Hematopoietic multipotent progenitor cell (in vitro differentiated cells): Measurements from ENCODE around the gene EFCAB6. TPM values are rescaled to one million over a fixed set of nuclear protein-coding genes. Genes with fewer than 3 reads are reported as not detected.

Experiments used
- DNase-seq, 3 donors: peaks; one replicate each; pipeline ENCODE4 v3.0.0-alpha.2; 2011 to 2015; ENCODE audit warnings: low read depth in 2 of 3, low spot score in 2 of 3
- total RNA-seq: library from RNA; depleted of rRNA; stranded (reverse); fragments of >200 nt; gene quantifications from one replicate; pipeline ENCODE4 v1.2.3, GENCODE V29; 2012

The EFCAB6 gene
- total RNA-seq, 1 donor: 0.54 TPM

DNA sequence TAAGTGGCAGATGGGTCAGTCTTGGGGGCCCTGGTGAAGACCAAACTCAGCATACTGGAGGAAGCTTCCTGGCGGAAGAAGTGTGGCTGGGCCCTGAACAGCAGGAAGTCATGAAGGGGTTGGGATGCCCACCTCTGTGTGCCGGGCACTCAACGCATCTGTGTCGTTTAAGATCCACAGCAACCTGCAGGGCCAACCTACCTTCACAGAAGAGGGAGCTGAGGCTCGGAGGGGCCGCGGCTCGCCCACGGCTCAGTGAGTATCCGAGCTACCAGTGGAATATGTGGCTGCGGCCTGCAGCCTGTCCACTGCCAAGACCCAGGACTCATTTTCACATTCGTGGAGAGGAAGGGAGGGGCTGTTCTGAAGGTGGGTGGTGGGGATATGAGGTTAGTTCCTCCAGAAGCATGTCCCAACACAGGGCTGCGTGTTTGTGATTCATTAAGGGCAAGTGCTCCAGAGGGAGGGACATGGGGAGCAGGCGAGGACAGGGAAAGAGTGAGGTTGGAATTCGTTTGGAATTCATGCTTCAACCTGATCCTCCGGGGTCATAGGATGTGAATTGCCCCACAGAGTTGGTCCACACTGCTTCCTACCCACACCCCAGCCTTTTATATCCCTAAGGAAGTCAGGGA, 300.7 kb downstream of the EFCAB6 start:
- DNase-seq: no peak

DNA sequence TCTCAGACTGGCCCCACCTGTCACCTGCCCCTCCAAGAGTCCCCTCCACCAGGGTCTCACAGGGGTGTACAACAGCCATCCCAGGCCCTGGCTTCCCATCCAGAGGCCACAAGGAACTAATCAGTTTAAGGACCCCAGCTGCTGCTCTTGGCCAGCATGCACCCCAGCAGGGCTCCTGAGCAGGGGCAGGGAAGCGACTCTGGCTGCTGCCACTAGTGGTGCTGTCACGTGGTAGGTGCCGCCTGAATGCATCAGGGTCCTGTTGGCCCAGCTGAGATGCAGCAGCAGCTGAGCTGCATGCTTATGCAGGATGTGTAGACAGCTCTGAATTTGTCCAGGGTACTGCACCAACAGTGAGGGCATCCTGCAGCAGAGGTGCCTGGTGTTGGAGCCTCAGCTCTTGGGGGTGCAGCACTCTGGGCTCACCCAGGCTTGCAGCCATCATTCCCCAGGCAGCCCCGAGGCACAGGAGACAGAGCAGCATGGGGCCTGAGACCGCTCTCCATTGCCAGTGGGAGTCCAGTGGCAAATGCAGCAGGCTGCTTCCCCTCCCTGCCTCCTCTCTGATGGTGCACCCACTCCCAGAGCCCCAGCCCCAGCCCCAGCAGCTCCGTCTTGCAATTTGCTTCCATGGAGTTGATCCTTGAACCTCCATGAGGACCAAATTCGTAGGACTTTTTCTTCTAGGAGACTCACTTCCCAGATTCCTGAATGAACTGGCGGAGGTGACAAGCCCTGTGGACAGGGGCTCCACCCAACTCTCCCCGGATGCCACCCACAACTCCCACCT, 301.6 kb downstream of the EFCAB6 start:
- DNase-seq: no peak

DNA sequence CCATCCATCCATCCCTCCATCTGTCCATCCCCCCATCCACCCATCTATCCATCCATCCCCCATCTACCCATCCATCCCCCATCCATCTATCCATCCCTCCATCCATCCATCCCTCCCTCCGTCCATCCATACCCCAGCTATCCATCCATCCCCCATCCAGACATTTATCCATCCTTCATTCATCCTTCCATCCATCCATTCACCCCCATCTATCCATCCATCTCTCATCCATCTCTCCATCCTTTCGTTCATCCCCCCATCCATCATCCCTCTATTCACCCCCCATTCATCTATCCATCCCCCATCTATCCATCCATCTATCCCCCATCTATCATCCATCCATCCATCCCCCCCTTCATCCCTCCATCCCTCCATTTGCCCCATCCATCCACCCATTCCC, 302.8 kb downstream of the EFCAB6 start:
- DNase-seq: no peak

DNA sequence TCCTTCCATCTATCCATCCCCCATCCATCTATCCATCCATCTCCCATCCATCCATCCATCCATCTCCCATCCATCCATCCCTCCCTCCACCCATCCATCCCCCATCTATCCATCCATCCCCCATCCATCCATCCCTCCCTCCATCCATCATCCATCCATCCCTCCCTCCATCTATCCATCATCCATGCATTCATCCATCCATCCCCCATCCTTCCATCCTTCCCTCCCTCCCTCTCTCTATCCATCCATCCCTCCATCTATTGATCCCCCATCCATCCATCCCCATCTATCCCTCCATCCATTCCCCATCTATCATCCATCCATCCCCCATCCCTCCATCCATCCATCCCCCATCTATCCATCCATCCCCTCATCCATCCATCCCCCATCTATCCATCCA, 303.6 kb downstream of the EFCAB6 start:
- no peak for DNase-seq

DNA sequence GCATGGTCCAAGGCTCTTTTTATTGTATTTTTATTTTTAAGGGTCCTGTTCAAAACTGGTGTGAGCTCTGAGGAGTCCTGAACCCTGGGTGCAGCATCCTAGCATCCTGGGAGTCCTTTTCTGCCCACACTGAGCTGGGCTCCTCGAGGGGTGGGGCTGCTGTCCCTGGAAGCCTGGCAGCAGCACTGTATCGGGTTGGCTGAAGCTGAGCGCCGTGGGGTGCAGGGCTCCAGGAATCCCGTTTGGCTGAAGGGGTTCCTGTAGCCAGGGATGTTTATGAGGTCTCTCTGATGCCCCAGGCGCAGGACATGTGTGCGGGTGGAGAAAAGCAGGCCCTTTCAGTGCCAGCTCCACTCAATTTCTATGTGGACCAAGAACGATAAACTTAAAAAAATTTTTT, 304.9 kb downstream of the EFCAB6 start:
- DNase-seq: no peak

DNA sequence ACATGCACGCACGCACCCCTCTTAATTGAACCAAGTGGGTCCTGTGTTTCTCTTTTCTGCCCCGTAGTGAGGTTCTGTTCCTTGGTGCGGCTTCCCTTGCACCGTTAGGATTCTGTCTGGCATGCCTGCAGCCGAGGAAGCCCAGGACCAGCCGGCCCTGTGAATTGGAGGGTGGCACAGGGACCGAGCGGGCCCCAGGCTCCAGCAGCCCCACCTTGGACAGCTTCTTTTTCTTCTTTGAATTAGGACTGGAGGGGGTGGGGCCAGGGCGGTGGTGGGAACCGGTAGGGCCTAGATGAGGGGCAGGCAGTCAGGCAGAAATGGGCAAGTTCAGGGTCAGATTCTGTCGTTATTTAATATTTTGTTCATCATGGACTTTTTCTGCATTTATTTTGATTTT, 305.6 kb downstream of the EFCAB6 start:
- no peak for DNase-seq

DNA sequence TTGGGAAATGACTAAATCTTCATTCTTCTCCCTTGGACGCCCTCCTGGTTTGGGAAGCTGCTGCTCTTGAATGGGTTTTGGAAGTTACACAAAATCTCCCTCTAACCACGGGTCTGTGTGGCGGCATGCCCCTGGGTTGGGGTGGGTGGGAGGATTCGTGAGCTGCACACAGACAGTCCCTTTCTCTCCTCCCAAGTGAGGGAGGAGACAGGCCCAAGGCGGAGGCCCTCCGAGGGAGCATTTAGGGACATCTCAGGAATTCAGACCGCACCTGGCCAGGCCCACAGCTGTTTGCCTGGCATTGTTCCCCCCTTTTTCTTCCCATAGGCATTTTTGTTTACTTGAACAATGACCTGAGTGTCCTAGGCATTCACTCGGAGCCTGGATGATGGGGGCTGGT, 306.2 kb downstream of the EFCAB6 start:
- no peak for DNase-seq

DNA sequence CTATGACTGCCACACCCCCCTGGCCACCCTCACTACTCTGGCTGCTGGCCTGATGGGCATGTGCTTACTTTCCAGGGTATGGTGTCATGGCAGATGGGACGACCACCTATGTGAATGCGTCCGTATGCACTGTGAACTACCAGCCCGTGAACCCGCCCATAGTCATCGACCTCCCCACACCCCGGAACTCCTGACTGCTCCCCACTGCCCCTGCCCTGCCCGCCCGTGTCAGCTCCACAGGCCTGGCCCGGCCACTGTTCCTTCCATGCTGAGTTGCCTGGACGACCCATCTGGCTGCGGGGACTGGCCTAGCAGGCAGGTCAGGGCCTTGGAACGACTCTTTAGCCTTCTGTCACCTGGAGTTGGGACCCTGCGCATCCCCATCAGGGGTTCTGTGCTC, 306.7 kb downstream of the EFCAB6 start:
- no peak for DNase-seq

DNA sequence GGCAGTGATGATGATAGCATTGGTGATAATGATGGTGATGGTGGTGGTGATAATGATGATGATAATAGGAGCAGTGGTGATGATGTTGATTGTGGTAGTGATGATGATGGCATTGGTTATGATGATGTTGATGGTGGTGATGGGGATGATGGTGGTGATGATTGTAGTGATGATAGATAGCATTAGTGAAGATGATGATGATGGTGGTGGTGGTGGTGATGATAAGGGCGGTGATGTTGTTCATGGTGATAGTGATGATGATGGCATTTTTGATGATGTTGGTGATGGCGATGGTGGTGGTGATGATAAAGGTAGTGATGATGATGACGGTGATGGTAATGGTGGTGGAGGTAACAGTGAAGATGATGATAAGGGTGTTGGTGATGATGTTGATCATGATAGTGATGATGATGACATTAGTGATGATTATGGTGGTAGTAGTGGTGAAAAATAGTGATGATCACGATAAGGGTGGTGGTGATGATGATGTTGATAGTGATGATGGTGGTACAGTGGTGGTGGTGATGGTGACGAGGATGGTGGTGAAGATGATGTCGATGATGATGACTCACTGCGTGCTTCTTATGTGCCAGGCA, 307.3 kb downstream of the EFCAB6 start:
- no peak for DNase-seq

DNA sequence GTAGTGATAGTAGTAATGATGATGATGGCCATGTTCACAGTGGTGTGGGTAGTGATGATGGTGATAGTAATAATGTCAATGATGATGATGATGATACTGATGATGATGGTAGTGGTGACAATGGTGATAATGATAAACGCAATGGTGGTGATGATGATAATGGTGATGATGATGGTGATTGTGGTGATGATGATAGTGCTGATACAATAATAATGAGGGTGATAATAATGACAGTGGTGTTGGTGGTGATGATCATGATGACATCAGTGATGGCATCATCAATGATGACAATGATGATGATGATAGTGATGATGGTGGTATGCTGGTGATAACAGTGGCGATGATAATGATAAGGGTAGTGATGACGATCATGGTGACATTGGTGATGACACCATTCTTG, 308.0 kb downstream of the EFCAB6 start:
- no peak for DNase-seq

DNA sequence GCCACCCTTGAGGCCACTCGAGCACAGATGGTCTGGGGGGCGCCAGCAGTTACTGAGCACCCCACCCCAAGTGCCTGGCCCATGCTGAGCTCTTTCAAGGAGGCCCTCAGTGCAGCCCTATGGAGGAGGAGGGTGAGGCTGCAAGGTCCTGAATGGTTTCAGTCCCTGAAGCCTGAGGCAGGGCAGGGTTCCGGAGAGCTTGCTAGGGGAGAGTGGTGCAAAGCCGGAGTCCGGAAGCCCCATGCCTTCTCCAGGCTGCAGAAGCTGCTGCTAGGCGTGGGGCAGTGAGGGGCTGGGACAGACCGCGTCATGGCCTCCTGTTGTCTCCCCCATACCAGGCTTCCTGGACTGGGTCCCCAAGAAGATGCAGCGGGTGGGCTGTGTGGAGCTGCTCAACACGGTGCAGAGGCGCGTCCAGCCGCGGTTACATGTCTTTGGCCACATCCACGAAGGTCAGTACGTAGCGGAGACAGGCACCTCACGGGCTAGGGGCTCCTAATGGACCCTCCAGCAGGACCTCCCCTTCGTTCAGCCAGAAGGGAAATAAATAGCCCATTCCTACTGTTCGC, 309.7 kb downstream of the EFCAB6 start:
- DNase-seq: no peak

DNA sequence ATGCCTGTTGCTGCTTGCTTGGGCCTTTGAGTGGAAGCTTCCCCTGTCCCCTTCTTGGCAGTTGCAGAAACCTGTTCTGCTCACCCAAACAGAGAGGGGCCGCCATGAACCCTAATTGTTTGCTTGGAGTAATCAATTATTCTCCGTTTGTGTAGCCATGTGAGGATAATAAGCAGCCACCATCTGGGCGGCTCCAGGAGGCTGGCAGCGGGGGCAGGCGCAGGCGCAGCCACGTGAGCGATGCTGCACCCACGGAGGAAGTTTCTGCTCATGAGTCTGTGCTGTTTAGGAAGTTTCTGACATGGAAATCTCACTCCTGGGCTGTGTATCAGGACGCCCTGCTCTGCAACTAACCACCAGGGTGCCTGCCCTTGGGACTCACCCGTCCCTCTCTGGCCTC, 310.2 kb downstream of the EFCAB6 start:
- no peak for DNase-seq

DNA sequence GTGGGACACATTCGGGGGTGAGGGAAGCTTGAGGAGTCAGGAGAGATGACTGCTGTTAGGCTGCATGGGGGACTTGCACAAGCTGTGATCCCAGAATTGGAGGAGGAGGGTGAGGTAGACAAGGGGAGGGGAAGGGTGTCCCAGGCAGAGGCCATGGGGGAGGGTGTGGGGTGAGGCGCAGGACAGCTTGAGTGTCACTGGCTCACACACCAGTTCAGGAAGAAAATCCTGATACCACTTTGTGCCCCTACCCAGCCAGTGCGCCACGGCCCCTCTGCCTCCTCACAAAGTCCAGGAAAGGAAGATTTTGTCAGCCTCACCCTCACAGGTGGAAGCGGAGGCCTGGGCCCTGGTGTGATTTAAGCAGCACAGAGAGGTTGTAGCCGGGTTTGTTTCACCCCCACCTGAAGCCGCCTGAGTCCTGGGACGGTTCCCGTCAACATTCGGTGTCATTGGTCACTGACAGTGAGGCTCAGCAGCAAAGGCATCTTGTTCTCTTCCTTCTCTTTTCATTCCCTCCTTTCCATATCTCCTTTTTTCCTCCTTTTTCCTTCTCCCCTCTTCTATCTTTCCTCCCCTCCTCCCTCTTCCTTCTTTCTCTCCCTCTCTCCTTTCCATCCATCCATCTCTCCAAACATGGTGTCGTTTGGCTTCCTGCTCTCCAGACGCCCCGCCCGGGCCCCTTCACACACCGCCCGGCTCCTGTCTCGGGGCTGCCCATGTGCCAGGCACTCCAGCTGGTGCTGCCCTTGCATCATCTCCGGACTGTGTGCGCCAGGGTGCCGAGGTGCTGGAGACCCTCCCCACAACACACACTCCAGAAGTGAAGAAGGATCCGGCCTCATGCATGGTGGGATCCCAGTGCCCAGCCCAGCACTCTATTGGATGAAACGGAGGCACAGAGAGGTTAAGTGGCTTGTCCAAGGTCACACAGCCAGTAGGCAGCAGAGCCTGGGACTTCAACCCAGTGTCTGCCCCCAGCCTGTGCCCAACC, 311.0 kb downstream of the EFCAB6 start:
- no peak for DNase-seq

DNA sequence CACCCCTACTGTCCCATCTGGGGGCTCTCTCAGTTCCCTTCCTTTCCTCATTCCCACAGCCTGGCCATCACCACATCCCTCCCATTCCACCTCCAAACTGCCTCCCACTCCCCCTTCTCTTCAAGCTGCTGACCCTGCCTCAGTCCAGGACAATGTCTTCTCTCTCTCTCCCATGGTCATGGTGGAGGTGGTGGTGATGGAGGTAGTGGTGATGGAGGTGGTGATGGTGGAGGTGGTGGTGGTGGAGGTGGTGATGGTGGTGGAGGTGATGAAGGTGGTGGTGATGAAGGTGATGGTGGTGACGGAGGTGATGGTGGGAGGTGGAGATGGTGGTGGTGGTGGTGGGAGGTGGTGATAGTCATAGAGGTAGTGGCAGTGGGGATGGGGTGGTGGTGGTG, 313.2 kb downstream of the EFCAB6 start:
- no peak for DNase-seq

DNA sequence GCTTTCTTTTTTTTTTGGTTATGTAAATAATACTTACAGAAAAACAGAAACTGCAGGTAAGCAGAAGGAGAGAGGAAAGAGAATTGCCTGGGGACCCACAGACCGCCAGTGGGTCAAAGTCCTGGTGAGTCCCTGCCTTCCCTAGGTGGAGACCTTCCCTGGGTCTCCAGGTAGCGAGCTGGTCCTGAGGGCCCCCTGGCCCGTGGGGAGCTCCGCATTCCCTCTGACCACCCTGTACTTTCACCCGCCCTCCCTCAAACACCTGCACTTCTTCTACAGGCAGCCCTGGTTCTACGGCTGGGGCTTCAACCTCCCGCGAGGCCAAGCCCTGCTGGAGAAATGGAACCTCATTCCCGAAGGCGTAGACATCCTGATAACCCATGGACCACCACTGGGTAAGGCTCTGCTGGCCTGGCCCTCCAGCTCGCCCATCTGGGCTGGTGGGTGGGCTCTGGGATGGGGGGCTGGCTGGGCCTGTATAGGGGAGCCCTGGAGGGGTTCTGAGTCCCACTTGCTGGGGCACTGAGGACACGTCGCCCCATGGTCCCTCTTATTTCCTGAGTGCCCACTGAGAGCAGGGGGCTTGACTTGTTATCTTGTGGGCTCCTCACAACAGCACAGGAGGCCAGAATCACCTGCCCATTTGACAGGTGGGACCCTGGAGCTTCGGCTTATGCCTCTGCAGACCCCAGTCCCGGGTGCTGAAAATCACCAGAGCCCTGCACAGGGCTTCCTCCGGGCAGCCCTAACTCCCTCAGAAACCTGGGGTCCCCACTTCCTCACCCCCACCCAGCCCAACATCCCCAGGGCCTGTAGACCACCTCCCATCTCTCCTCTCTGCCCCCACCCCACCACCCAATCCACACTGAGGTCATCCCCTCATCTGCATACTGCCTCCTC, 313.9 kb downstream of the EFCAB6 start:
- DNase-seq: no peak

DNA sequence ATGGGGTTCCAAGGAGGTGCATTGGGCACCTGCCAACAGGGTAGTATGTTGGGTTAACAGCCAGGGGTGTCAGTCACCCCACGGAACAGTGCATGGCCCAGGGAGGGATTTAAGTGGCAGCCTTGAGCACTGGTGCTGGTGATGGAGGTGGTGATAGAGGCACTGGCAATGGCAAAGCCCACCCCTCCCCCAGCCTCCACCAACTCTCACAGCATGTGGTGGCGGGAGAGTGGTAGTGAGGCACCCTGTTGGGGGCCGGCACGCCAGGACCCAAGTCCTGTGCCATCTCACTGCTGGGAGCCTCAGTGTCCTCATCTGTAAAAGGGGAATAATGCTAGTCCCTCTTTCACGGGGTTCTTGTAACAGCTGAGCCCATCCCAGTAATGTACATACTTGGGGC, 318.8 kb downstream of the EFCAB6 start:
- DNase-seq: no peak

DNA sequence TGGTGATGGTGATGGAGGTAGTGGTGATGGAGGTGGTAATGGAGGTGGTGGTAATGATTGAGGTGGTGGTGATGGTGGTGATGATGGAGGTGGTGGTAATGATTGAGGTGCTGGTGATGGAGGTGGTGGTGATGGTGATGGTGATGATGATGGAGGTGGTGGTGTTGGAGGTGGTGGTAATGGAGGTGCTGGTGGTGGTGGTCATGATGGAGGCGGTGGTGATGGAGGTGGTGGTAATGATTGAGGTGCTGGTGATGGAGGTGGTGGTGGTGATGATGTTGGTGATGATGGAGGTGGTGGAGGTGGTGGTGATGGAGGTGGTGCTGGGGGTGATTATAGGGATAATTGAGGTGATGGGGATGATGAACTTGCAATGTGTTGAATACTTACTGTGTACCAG, 320.4 kb downstream of the EFCAB6 start:
- DNase-seq: no peak

DNA sequence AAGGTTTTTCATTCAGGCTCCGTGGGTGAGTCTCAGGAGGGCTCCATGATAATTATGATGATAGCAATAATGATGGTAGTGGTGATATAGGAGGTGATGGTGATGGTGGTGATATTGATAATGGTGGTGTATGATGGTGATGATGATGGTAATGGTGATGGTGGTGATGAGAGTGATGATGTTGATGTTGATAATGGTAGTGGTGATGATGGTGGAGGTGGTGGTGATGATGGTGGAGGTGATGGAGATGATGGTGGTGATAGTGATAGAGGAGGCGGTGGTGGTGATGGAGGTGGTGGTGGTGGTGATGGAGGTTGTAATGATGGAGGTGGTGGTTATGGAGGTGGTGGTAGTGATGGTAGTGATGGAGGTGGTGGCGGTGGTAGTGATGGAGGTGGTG, 320.9 kb downstream of the EFCAB6 start:
- no peak for DNase-seq

DNA sequence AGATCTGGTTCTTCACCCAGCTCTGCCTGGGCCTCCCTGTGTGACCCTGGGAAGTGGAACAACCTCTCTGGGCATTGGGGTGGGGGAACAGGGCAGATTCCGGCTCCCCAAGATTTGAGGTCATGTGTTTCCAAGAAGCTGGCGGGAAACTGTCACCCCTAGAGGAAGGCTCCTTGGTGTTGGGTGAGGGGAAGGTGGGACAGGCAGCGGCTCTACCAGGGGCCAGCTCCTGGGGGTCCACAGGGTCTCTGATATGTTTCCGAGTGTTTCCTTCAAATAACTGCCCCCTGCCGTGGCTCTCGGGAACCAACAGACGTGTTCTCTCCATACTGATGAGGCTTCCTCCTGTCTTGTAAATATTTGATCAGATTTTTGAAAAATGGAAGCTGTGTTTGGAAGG, 321.8 kb downstream of the EFCAB6 start:
- no peak for DNase-seq

DNA sequence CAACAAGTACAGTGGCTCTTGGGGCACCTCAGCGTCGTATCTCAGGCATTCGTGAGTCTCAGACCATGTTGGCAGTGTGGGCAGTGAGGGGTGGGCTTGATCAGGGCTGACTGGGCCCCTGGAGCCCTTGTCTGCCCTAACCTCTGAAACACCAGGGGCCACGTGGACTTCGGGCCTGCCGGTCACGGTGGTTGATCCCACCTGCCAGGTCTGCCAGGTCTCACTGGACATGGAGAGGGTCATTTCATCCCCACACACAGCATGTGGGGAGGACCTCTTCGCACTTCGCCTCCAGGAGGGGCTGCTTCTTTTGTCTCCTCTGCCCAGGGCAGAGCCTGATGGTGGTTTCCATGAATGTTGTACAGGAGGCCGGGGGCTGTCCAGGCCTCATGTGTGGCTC, 323.2 kb downstream of the EFCAB6 start:
- no peak for DNase-seq
